Esophagus muscularis mucosa (tissue), 4 donors: ENCODE data around the gene EIF2A. TPM values are rescaled to one million over a fixed set of nuclear protein-coding genes. Genes with fewer than 3 reads are reported as not detected.

Experiments
- DNase-seq: peaks from one replicate; pipeline ENCODE4 v3.0.0-alpha.2; 2017; ENCODE audit errors: extremely low spot score
- H3K27ac ChIP-seq, 4 donors: fragments of 200-600 bp; sonication (generic); replicated peaks in 1 of 4; 1 replicate in 3 of 4; 2 replicates in 1 of 4; pipeline ENCODE4 v1.5.1; 2016 to 2019; ENCODE audit warnings: mild to moderate bottlenecking in 1 of 4
- H3K27me3 ChIP-seq, 4 donors: fragments of 200-600 bp; sonication (generic); one replicate each; pipeline versions ENCODE4 v1.5.1 to v1.6.0; 2016 to 2019
- H3K36me3 ChIP-seq, 4 donors: fragments of 200-600 bp; sonication (generic); one replicate each; pipeline ENCODE4 v1.5.1; 2016 to 2019
- H3K4me1 ChIP-seq, 4 donors: fragments of 200-600 bp; sonication (generic); one replicate each; pipeline ENCODE4 v1.5.1; 2016 to 2019
- H3K4me3 ChIP-seq, 4 donors: fragments of 200-600 bp; sonication (generic); 1 replicate in 2 of 4; 2 replicates in 2 of 4; pipeline ENCODE4 v1.5.1; 2016 to 2019; ENCODE audit warnings: mild to moderate bottlenecking in 4 of 4, moderate library complexity in 1 of 4
- H3K9me3 ChIP-seq, 4 donors: fragments of 200-600 bp; sonication (generic); 1 replicate in 3 of 4; 2 replicates in 1 of 4; pipeline ENCODE4 v1.5.1; 2016 to 2019
- EP300 ChIP-seq: sonication (generic); formaldehyde crosslinking; IDR thresholded peaks from one replicate; pipeline ENCODE4 v1.6.1; 2017; ENCODE audit warnings: antibody characterized with exemption
- POLR2A ChIP-seq: fragments of 450-650 bp; IDR thresholded peaks from one replicate; pipeline ENCODE4 v1.6.1; 2017; ENCODE audit warnings: antibody characterized with exemption, moderate library complexity, mild to moderate bottlenecking, low read depth
- POLR2AphosphoS5 ChIP-seq, 2 donors: sonication (generic); formaldehyde crosslinking; IDR thresholded peaks; one replicate each; pipeline ENCODE4 v1.6.1; 2017; ENCODE audit warnings: antibody characterized with exemption in 2 of 2
- WGBS: methylation state at CpG from one replicate; pipeline ENCODE4 v1.1.5; 2018; 5-methylcytosine and 5-hydroxymethylcytosine counted together
- intact Hi-C: fragments of 100-400 bp; cut with DNase I; formaldehyde crosslinking; loops from one replicate; pipeline ENCODE4 v1.15.1; 2023
- total RNA-seq, 4 donors: library from RNA; depleted of rRNA; stranded (reverse); fragments of >200 nt; gene quantifications; one replicate each; pipeline versions ENCODE4 v1.1.0 to v1.2.1, GENCODE V29; 2016
- TF ChIP-seq, protein P1 (sequence below), 3 experiments: fragments of 200-600 bp in 2 of 3; fragments of 450-650 bp in 1 of 3; sonication (generic) in 2 of 3; IDR thresholded peaks; one replicate each; pipeline ENCODE4 v1.5.1; 2017 to 2019; ENCODE audit warnings: antibody characterized with exemption in 3 of 3, mild to moderate bottlenecking in 2 of 3, moderate library complexity in 1 of 3

EIF2A gene
- total RNA-seq, 4 donors from 2014 or later: 113 to 176 (median 154) TPM

GRCh38 chr3:150602426-150603152 is 56.0 kb downstream of the EIF2A start:
- no peak for DNase-seq
- WGBS: 22% methylated on average over 6 of the region's 6 CpGs
- no peaks in the 10 kb centered on the region for H3K27me3 ChIP-seq
- TF ChIP-seq POLR2A (no peak), EP300 (no peak), POLR2AphosphoS5 (IDR thresholded peaks at IDR 0.05) (no peak)
- TF ChIP-seq, protein P1, sequence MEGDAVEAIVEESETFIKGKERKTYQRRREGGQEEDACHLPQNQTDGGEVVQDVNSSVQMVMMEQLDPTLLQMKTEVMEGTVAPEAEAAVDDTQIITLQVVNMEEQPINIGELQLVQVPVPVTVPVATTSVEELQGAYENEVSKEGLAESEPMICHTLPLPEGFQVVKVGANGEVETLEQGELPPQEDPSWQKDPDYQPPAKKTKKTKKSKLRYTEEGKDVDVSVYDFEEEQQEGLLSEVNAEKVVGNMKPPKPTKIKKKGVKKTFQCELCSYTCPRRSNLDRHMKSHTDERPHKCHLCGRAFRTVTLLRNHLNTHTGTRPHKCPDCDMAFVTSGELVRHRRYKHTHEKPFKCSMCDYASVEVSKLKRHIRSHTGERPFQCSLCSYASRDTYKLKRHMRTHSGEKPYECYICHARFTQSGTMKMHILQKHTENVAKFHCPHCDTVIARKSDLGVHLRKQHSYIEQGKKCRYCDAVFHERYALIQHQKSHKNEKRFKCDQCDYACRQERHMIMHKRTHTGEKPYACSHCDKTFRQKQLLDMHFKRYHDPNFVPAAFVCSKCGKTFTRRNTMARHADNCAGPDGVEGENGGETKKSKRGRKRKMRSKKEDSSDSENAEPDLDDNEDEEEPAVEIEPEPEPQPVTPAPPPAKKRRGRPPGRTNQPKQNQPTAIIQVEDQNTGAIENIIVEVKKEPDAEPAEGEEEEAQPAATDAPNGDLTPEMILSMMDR (IDR thresholded peaks at IDR 0.05): no peak
- peaks cover 23 to 55% (median 44%) of the 10 kb centered on the region in 4 donors for H3K4me1 ChIP-seq
- H3K9me3 ChIP-seq: no peaks in the 10 kb centered on the region
- peak overlapping the region; percentile 70 to 84 (median 79) for H3K4me3 ChIP-seq
- intact Hi-C loops: loop anchor here (5.0 kb wide), 2 partner anchors 55 to 100 kb away; partner anchors contain the start of genes EIF2A, ERICH6 and SERP1
- H3K27ac ChIP-seq: peak overlapping the region; percentile 90 to 98 (median 96)
- H3K36me3 ChIP-seq: peaks cover 0 to 7% (median 0%) of the 10 kb centered on the region in 4 donors

GRCh38 chr3:150603153-150603979 is 56.8 kb downstream of the EIF2A start, which contains the start of gene SELENOT:
Gene SELENOT, plus strand, starts transcription at chr3:150603321. Its CDS starts 42 bp downstream, at chr3:150603363.
- peak within 1 kb of the TSS; percentile 90 to 98 (median 96) for H3K27ac ChIP-seq
- 0% methylated on average over 49 of the region's 69 CpGs for WGBS
- peaks cover 26 to 63% (median 51%) of the 10 kb centered on the region in 4 donors for H3K4me1 ChIP-seq
- peak; percentile 98 for DNase-seq
- H3K27me3 ChIP-seq: no peaks in the 10 kb centered on the region
- TF ChIP-seq, protein P1 (IDR thresholded peaks at IDR 0.05): peak in 1 of 3 experiments; percentile 28
- TF ChIP-seq POLR2A (peak; percentile 76), EP300 (no peak), POLR2AphosphoS5 (IDR thresholded peaks at IDR 0.05) (peak; percentile 95 to 97)
- intact Hi-C loops: loop anchor here (5.0 kb wide), 2 partner anchors 56 to 99 kb away; partner anchors contain the start of genes EIF2A, ERICH6 and SERP1
- peak within 1 kb of the TSS; percentile 70 to 84 (median 79) for H3K4me3 ChIP-seq
- H3K36me3 ChIP-seq: peaks cover 0 to 7% (median 0%) of the 10 kb centered on the region in 4 donors
- H3K9me3 ChIP-seq: no peaks in the 10 kb centered on the region

DNA sequence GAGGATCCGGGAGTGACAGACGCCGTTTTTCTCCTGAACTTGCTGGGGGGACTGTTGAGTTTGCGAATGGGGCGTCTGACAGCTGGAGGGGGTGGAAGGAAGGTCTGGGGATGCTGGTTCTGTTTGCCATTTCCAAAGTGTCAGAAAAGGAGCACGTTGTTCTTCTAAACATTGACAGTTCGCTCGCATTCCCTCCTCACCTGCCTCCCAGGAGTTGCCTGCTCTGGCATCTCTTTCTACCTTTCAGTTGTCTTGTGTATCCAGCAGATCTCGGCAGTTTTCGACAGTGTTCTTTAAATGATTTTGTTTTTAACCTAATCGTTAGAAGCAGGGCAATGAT is 57.4 kb downstream of the EIF2A start:
- peak overlapping the region; percentile 70 to 84 (median 79) for H3K4me3 ChIP-seq
- H3K4me1 ChIP-seq: peaks cover 29 to 67% (median 57%) of the 10 kb centered on the region in 4 donors
- no peaks in the 10 kb centered on the region for H3K9me3 ChIP-seq
- peak overlapping the region; percentile 90 to 98 (median 96) for H3K27ac ChIP-seq
- intact Hi-C loops: loop anchor here (5.0 kb wide), 2 partner anchors 57 to 98 kb away; partner anchors contain the start of genes EIF2A, ERICH6 and SERP1
- H3K36me3 ChIP-seq: peaks cover 0 to 7% (median 0%) of the 10 kb centered on the region in 4 donors
- WGBS: 0% methylated on average over 9 of the region's 11 CpGs
- no peaks in the 10 kb centered on the region for H3K27me3 ChIP-seq
- TF ChIP-seq EP300: no peak
- no peak for TF ChIP-seq POLR2A
- no peak for TF ChIP-seq POLR2AphosphoS5 (IDR thresholded peaks at IDR 0.05)
- TF ChIP-seq, protein P1 (IDR thresholded peaks at IDR 0.05): no peak
- no peak for DNase-seq

DNA sequence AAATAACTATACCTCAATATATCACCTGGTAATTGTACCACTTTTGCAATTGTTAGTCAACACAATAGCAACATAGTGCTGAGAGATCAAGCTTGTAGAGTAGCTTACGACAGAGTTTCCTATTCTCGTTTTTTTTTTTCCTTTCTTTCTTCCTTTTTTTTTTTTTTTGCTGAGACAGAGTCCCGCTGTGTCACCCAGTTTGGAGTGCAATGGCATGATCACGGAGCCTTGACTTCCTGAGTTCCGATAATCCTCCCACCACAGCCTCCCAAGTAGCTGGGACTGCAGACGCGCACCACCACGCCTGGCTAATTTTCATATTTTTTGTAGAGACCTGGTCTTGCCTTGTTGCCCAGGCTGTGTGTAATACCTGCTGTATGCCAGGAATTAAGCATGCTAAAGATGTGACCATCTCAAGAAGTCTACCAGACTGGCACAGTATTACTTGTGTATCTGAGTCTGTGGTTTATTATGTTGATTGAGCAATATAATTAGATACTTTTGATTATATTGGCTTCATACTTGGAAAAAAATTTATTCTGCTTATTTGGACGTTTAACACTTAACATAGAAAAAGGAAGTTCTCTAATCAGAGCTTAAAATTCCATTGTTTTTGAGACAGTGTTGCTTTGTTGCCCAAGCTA is 59.5 kb downstream of the EIF2A start:
- 67% methylated on average over 9 of the region's 9 CpGs for WGBS
- H3K9me3 ChIP-seq: no peaks in the 10 kb centered on the region
- intact Hi-C loops: no loop called here
- DNase-seq: no peak
- H3K4me3 ChIP-seq: no peak overlapping the region
- H3K4me1 ChIP-seq: peaks cover 37 to 77% (median 73%) of the 10 kb centered on the region in 4 donors
- peaks cover 0 to 7% (median 0%) of the 10 kb centered on the region in 4 donors for H3K36me3 ChIP-seq
- TF ChIP-seq POLR2AphosphoS5 (IDR thresholded peaks at IDR 0.05) (no peak), EP300 (no peak), POLR2A (no peak)
- TF ChIP-seq, protein P1 (IDR thresholded peaks at IDR 0.05): no peak
- no peaks in the 10 kb centered on the region for H3K27me3 ChIP-seq
- peak overlapping the region in 1 of 4 donors; percentile 45 for H3K27ac ChIP-seq
